OCI-LY3 (cell line): ENCODE data around the gene KRTAP13-2.
A peak's percentile ranks its signal among the peaks of the same experiment; 100 is the strongest.

Experiments
- EZH2phosphoT487 ChIP-seq: fragments of 200-600 bp; shearing (Covaris generic); IDR thresholded peaks from 2 replicates; pipeline ENCODE4 v1.6.1; 2018; ENCODE audit warnings: antibody characterized with exemption, mixed run types, low read depth
- TF ChIP-seq, protein P1 (sequence below): fragments of 200-600, 300-600 bp; sonication (generic); IDR thresholded peaks from 2 replicates; pipeline ENCODE4 v1.5.1; 2014; ENCODE audit warnings: antibody characterized with exemption, low read length, low read depth

DNA sequence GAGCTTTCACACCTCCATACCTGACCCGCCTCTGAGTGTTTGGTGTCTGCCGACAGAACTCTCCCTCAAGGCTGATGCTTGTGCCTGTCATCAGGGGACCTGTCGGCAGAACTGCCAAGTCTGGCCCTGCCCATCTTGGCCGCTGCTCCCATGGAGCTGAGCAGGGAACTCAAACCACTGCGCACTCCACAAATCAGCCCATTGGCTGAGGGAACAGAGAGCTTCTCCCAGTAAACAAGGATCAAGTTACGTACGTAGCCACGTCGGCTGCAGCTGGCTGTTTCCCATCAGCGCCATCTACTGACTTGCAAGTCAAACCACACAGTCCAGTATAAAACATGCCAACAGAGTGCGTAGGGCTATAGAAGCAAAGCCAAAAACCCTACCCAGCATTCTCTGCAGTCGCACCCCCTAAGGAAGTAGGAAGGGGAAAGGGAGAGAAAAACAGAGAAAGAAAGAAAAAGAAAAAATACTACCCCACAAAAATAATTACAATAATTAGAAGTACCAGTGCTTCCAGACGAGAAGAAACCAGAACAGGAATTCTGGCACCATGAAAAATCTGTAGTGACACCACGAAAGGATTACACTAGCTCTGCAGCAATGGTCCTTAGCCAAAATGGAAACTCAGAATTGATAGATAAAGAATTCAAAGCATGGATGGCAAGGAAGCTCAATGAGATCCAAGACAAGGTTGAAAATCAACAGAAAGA lies 36.9 kb upstream of the KRTAP13-2 start:
- TF ChIP-seq, protein P1, sequence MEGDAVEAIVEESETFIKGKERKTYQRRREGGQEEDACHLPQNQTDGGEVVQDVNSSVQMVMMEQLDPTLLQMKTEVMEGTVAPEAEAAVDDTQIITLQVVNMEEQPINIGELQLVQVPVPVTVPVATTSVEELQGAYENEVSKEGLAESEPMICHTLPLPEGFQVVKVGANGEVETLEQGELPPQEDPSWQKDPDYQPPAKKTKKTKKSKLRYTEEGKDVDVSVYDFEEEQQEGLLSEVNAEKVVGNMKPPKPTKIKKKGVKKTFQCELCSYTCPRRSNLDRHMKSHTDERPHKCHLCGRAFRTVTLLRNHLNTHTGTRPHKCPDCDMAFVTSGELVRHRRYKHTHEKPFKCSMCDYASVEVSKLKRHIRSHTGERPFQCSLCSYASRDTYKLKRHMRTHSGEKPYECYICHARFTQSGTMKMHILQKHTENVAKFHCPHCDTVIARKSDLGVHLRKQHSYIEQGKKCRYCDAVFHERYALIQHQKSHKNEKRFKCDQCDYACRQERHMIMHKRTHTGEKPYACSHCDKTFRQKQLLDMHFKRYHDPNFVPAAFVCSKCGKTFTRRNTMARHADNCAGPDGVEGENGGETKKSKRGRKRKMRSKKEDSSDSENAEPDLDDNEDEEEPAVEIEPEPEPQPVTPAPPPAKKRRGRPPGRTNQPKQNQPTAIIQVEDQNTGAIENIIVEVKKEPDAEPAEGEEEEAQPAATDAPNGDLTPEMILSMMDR = peak; percentile 62
- TF ChIP-seq EZH2phosphoT487 = no peak
